AG20443 (cell line): ENCODE results near the gene LRRC2.
A peak's percentile ranks its signal among the peaks of the same experiment; 100 is the strongest.
"Not testable (repeated sequence)": the region's sequence is repeated elsewhere in the genome, so short reads cannot be mapped to it uniquely, and the experiment has no call there.

Experiments
- DNase-seq: peaks from one replicate; pipeline ENCODE4 v3.0.0; 2012; ENCODE audit warnings: low spot score, mixed read lengths

The LRRC2 gene

GRCh38 chr3:46497556-46498265 lies 68.4 kb downstream of the LRRC2 start, which contains the start of gene RTP3:
RTP3 (plus strand) TSS chr3:46497976; CDS start chr3:46498063, 87 bp downstream.
- no peak for DNase-seq

- no peak for DNase-seq
Measured at GRCh38 chr3:46496746-46497555, 69.2 kb downstream of the LRRC2 start.

- peak; percentile 77 for DNase-seq
Measured at GRCh38 chr3:46495901-46496456, 70.1 kb downstream of the LRRC2 start.

- not testable (repeated sequence) for DNase-seq
Measured at GRCh38 chr3:46494491-46494890, 71.6 kb downstream of the LRRC2 start.

GRCh38 chr3:46492890-46493547 lies 73.1 kb downstream of the LRRC2 start:
- no peak for DNase-seq

- DNase-seq = no peak
Measured at GRCh38 chr3:46491089-46492070, 74.7 kb downstream of the LRRC2 start.

GRCh38 chr3:46490338-46491084 lies 75.6 kb downstream of the LRRC2 start:
- no peak for DNase-seq

GRCh38 chr3:46489875-46490274 lies 76.2 kb downstream of the LRRC2 start:
- no peak for DNase-seq

GRCh38 chr3:46489381-46489780 lies 76.7 kb downstream of the LRRC2 start:
- DNase-seq = no peak

- peak; percentile 92 for DNase-seq
Measured at GRCh38 chr3:46488735-46489361, 77.3 kb downstream of the LRRC2 start.

- DNase-seq = no peak
Measured at GRCh38 chr3:46485779-46486175, 80.3 kb downstream of the LRRC2 start.

GRCh38 chr3:46484911-46485778 lies 81.0 kb downstream of the LRRC2 start:
- DNase-seq = no peak

- DNase-seq = no peak
Measured at GRCh38 chr3:46484388-46484787, 81.7 kb downstream of the LRRC2 start.

GRCh38 chr3:46483825-46484224 lies 82.3 kb downstream of the LRRC2 start:
- DNase-seq = no peak

GRCh38 chr3:46482632-46483350 lies 83.3 kb downstream of the LRRC2 start:
- DNase-seq = peak; percentile 67

- DNase-seq = no peak
Measured at GRCh38 chr3:46481636-46482035, 84.5 kb downstream of the LRRC2 start.

- no peak for DNase-seq
Measured at GRCh38 chr3:46480491-46481195, 85.5 kb downstream of the LRRC2 start.

- no peak for DNase-seq
Measured at GRCh38 chr3:46479696-46480095, 86.4 kb downstream of the LRRC2 start.
